K562 (cell line): ENCODE results near the gene CD300C. TPM values are rescaled to one million over a fixed set of nuclear protein-coding genes. Genes with fewer than 3 reads are reported as not detected.
A peak's percentile ranks its signal among the peaks of the same experiment; 100 is the strongest.

Source experiments
- ATAC-seq: fragments of 200-7000 bp; cut with Tn5 transposase; 3 replicates; pipeline ENCODE4 v1.9.1; 2020; ENCODE audit warnings: moderate library complexity
- BruUV-seq: library from RNA; stranded (reverse); fragments of 400-500 nt; replicated peaks from 2 replicates; lab custom pipeline; 2021; lab: Mats Ljungman, UMichigan
- CTCF ChIA-PET: fragments of 300-600 bp; formaldehyde crosslinking; extraction: SDS; loops from one replicate; lab custom pipeline; 2021; ENCODE audit warnings: low intra/inter-chr PET ratio; lab: Yijun Ruan, JAX
- POLR2A ChIA-PET: fragments of 300-600, 350-650 bp; sonication (Branson Sonifier 250); formaldehyde crosslinking; extraction: SDS; loops from one replicate; lab custom pipeline; 2021; ENCODE audit warnings: antibody characterized with exemption, inconsistent platforms; lab: Yijun Ruan, JAX
- DNase-seq, 4 experiments: peaks; one replicate each; pipeline versions ENCODE4 v3.0.0 to v3.0.0-alpha.2; 2011 to 2018; ENCODE audit warnings: low spot score in 3 of 4, mixed read lengths in 3 of 4; ENCODE audit errors: extremely low read depth in 1 of 4
- FAIRE-seq: peaks from 2 replicates; lab custom pipeline; 2011; peaks lifted over from hg19 to GRCh38; lab: Jason Lieb, UNC
- H2AFZ ChIP-seq: 2 replicates; pipeline ENCODE4 v1.6.0; 2011; ENCODE audit warnings: low read depth, low read length, control low read depth, inconsistent platforms
- H3K27ac ChIP-seq: fragments of 200-600 bp; 3 replicates; pipeline ENCODE4 v1.8.0; 2011; ENCODE audit warnings: low read depth, mild to moderate bottlenecking, control low read depth, inconsistent platforms, low read length, moderate library complexity, mixed read lengths; ENCODE audit errors: extremely low read depth
- H3K27me3 ChIP-seq, 2 experiments: fragments of 300-600 bp in 1 of 2; 2 replicates in 1 of 2; 3 replicates in 1 of 2; pipeline versions ENCODE4 v1.6.0 to v1.8.0; 2011; ENCODE audit warnings: inconsistent platforms in 2 of 2, low read length in 2 of 2, mild to moderate bottlenecking in 1 of 2, mixed read lengths in 1 of 2, moderate library complexity in 1 of 2; ENCODE audit not compliant: control insufficient read depth in 2 of 2, insufficient read depth in 2 of 2
- H3K36me3 ChIP-seq: fragments of 300-600 bp; 3 replicates; pipeline ENCODE4 v1.8.0; 2011; ENCODE audit warnings: mild to moderate bottlenecking, low read length, inconsistent platforms; ENCODE audit not compliant: control insufficient read depth, insufficient read depth
- H3K4me1 ChIP-seq, 2 experiments: fragments of 200-600 bp in 1 of 2; replicated peaks in 1 of 2; 2 replicates in 1 of 2; 3 replicates in 1 of 2; pipeline versions ENCODE4 v1.5.1 to v1.8.0; 2011; ENCODE audit warnings: inconsistent platforms in 2 of 2, low read length in 2 of 2, mild to moderate bottlenecking in 1 of 2, mixed read lengths in 1 of 2, moderate library complexity in 1 of 2; ENCODE audit not compliant: control insufficient read depth in 2 of 2, insufficient read depth in 2 of 2
- H3K4me2 ChIP-seq: 2 replicates; pipeline ENCODE4 v1.6.1; 2011; ENCODE audit warnings: low read length, control low read depth, inconsistent platforms, mixed read lengths; ENCODE audit not compliant: insufficient read depth
- H3K4me3 ChIP-seq: fragments of 200-600 bp; sonication (generic), shearing (Covaris generic); 2 replicates; pipeline ENCODE4 v1.5.1; 2016; ENCODE audit warnings: control low read depth, inconsistent platforms
- H3K79me2 ChIP-seq: fragments of 200-600 bp; 3 replicates; pipeline ENCODE4 v1.8.0; 2011; ENCODE audit warnings: low read length, inconsistent platforms; ENCODE audit not compliant: control insufficient read depth, insufficient read depth
- H3K9ac ChIP-seq, 2 experiments: 2 replicates each; pipeline versions ENCODE4 v1.6.0 to v1.6.1; 2011; ENCODE audit warnings: low read depth in 2 of 2, low read length in 2 of 2, control low read depth in 1 of 2, inconsistent platforms in 1 of 2, mild to moderate bottlenecking in 1 of 2, mixed read lengths in 1 of 2; ENCODE audit not compliant: insufficient read depth in 1 of 2
- H3K9me1 ChIP-seq: one replicate; pipeline ENCODE4 v1.6.0; 2011; ENCODE audit warnings: inconsistent platforms, mild to moderate bottlenecking, low read length, moderate library complexity; ENCODE audit not compliant: control insufficient read depth, insufficient read depth
- H3K9me3 ChIP-seq: replicated peaks from 2 replicates; pipeline ENCODE4 v1.5.1; 2011; ENCODE audit warnings: low read depth, low read length, inconsistent platforms; ENCODE audit not compliant: control insufficient read depth, insufficient read depth
- H4K20me1 ChIP-seq: replicated peaks from 2 replicates; pipeline ENCODE4 v1.6.1; 2011; ENCODE audit warnings: low read length, inconsistent platforms, mixed read lengths; ENCODE audit not compliant: control insufficient read depth, insufficient read depth
- CHD4 ChIP-seq: fragments of 200-600 bp; sonication (generic); IDR thresholded peaks from 3 replicates; pipeline ENCODE4 v1.6.1; 2012; ENCODE audit warnings: low read depth, mild to moderate bottlenecking, mixed read lengths, low read length, inconsistent platforms; ENCODE audit not compliant: insufficient read depth, insufficient replicate concordance, poor library complexity, severe bottlenecking
- FIP1L1 ChIP-seq: fragments of 200-400 bp; formaldehyde crosslinking; IDR thresholded peaks from 2 replicates; pipeline ENCODE4 v1.6.1; 2018; ENCODE audit warnings: mild to moderate bottlenecking, low read depth, low read length; ENCODE audit not compliant: poor library complexity, severe bottlenecking
- ILF3 ChIP-seq: fragments of 450-650 bp; IDR thresholded peaks from 2 replicates; pipeline ENCODE4 v1.6.1; 2018; ENCODE audit warnings: antibody characterized with exemption, mild to moderate bottlenecking, moderate library complexity, borderline replicate concordance
- KDM2B ChIP-seq: fragments of 250-450 bp; sonication (Bioruptor Pico); IDR thresholded peaks from 2 replicates; pipeline ENCODE4 v1.8.0; 2021; ENCODE audit warnings: mild to moderate bottlenecking, moderate library complexity
- NRF1 ChIP-seq, 2 experiments: fragments of 450-650 bp; IDR thresholded peaks in 1 of 2; conservative IDR thresholded peaks in 1 of 2; 2 replicates each; pipeline ENCODE4 v1.6.1; 2014; ENCODE audit warnings: mild to moderate bottlenecking in 2 of 2
- POLR2AphosphoS5 ChIP-seq: IDR thresholded peaks from 2 replicates; pipeline ENCODE4 v1.6.1; 2011; ENCODE audit warnings: mild to moderate bottlenecking, low read depth, low read length, moderate library complexity; ENCODE audit not compliant: control insufficient read depth, insufficient read depth
- POU5F1 ChIP-seq: fragments of 150-350 bp; IDR thresholded peaks from 2 replicates; pipeline ENCODE4 v1.6.1; 2014; ENCODE audit warnings: borderline replicate concordance, low read length, low read depth, mild to moderate bottlenecking; ENCODE audit not compliant: partially characterized antibody
- RAD21 ChIP-seq, 2 experiments: fragments of 250-450 bp in 1 of 2; fragments of 450-650 bp in 1 of 2; sonication (Bioruptor Pico) in 1 of 2; formaldehyde crosslinking in 1 of 2; IDR thresholded peaks in 1 of 2; conservative IDR thresholded peaks in 1 of 2; 2 replicates each; pipeline versions ENCODE4 v1.4.0 to v1.8.0; 2020 to 2022; ENCODE audit warnings: mild to moderate bottlenecking in 2 of 2, moderate library complexity in 1 of 2
- RBBP5 ChIP-seq: fragments of 200-600 bp; sonication (generic); IDR thresholded peaks from 2 replicates; pipeline ENCODE4 v1.6.1; 2012; ENCODE audit warnings: borderline replicate concordance, mild to moderate bottlenecking, low read length, control low read depth, inconsistent platforms; ENCODE audit not compliant: insufficient read depth, poor library complexity, severe bottlenecking
- RHOXF2B ChIP-seq: fragments of 250-450 bp; sonication (Bioruptor Pico); conservative IDR thresholded peaks from 2 replicates; pipeline ENCODE4 v1.5.1; 2021
- SRSF3 ChIP-seq: fragments of 200-400 bp; formaldehyde crosslinking; IDR thresholded peaks from 2 replicates; pipeline ENCODE4 v1.6.1; 2016; ENCODE audit warnings: mild to moderate bottlenecking, low read length, moderate library complexity; ENCODE audit not compliant: insufficient read depth
- TOE1 ChIP-seq, 2 experiments: fragments of 450-650 bp in 1 of 2; sonication (generic) in 1 of 2; formaldehyde crosslinking in 1 of 2; IDR thresholded peaks; 2 replicates each; pipeline versions ENCODE4 v1.7.1 to v1.8.0; 2016 to 2022; ENCODE audit warnings: borderline replicate concordance in 2 of 2, mild to moderate bottlenecking in 2 of 2, antibody characterized with exemption in 1 of 2, inconsistent platforms in 1 of 2, low read depth in 1 of 2, missing genetic modification reagents in 1 of 2, moderate library complexity in 1 of 2
- ZNF696 ChIP-seq: fragments of 250-450 bp; sonication (Bioruptor Pico); conservative IDR thresholded peaks from 2 replicates; pipeline ENCODE4 v1.4.0; 2020; ENCODE audit warnings: mild to moderate bottlenecking, moderate library complexity
- ZNF778 ChIP-seq: fragments of 450-650 bp; formaldehyde crosslinking; IDR thresholded peaks from 2 replicates; pipeline ENCODE4 v1.4.0; 2020; ENCODE audit warnings: mild to moderate bottlenecking, moderate library complexity
- WGBS: fragments of 100-300 bp; shearing (Covaris generic); methylation state at CpG from one replicate; pipeline ENCODE4 v1.1.6; 2016; ENCODE audit warnings: low coverage, mixed read lengths; ENCODE audit not compliant: insufficient coverage; ENCODE audit errors: missing lambda C conversion rate; 5-methylcytosine and 5-hydroxymethylcytosine counted together
- in situ Hi-C: fragments of 300-500 bp; cut with MboI; formaldehyde crosslinking; loops from 4 replicates; pipeline ENCODE4 v1.15.0; 2018; ENCODE audit warnings: inconsistent platforms, mixed read lengths
- intact Hi-C: fragments of 100-400 bp; cut with micrococcal nuclease; formaldehyde crosslinking; loops from 2 replicates; pipeline ENCODE4 v1.14.2; 2022
- polyA plus RNA-seq, 8 experiments: library from polyadenylated mRNA; depleted of rRNA in 4 of 8; stranded (reverse) in 5 of 8; unstranded in 3 of 8; fragments of >200 nt; fragmentation: Nextera tagmentation in 2 of 8; fragmentation: Illumina TruSeq in 1 of 8; extraction: Ambion mirVana in 2 of 8; extraction: Trizol in 1 of 8; gene quantifications; 2 replicates each; pipeline versions ENCODE4 v1.2.1 to v1.2.3, GENCODE V29; 2011 to 2014; ENCODE audit warnings: inconsistent platforms in 1 of 8, missing spikeins in 1 of 8
- total RNA-seq, 7 experiments: library from RNA; depleted of rRNA in 6 of 7; stranded (reverse); fragments of >200 nt in 6 of 7; fragmentation: Illumina TruSeq in 2 of 7; extraction: Trizol in 2 of 7; gene quantifications; 2 replicates each; pipeline versions ENCODE4 v1.2.1 to v1.2.3, GENCODE V29; 2011 to 2021; ENCODE audit warnings: low replicate concordance in 1 of 7
- TF ChIP-seq, protein P1 (sequence below): fragments of 250-450 bp; sonication (Bioruptor Pico); IDR thresholded peaks from 2 replicates; pipeline ENCODE4 v1.4.0; 2020
- TF ChIP-seq, protein P2 (sequence below): sonication (generic); formaldehyde crosslinking; IDR thresholded peaks from 2 replicates; pipeline ENCODE4 v1.8.0; 2022; ENCODE audit warnings: mild to moderate bottlenecking, missing genetic modification reagents
- TF ChIP-seq, protein P3 (sequence below): IDR thresholded peaks from 2 replicates; pipeline ENCODE4 v1.6.1; 2011; ENCODE audit warnings: borderline replicate concordance, low read depth, mild to moderate bottlenecking, moderate library complexity, low read length; ENCODE audit not compliant: insufficient read depth, poor library complexity, severe bottlenecking

The CD300C gene
- total and polyA plus RNA-seq, 9 of the 15 experiments (the other 6 are each of a cell fraction or from before 2014, with no cell fraction given) = 0.04 to 0.16 (median 0.07) TPM; not detected in 6

DNA sequence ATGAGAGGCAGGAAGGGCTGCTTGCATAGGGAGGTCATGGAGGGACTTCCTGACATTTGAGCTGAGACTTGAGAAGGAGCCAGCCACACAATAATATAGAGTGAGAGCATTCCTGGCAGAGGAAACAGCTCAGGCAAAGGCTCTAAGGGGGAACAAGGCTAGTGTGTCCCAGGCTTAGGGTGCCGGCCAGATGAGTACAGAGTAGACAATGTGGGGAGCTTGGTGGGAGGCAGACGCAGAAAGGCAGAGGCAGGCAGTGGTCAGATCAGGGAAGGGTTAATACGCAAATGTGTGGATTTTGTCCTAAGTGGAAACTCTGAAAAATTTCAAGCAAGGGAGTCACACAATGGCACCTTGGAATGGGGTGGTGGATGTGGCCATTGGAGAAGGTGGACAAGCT lies 45.9 kb downstream of the CD300C start:
- Histone ChIP-seq H3K9me1 (no peaks in the 10 kb centered on the region), H3K4me1 (no peaks in the 10 kb centered on the region), H4K20me1 (no peaks in the 10 kb centered on the region), H3K27ac (no peak overlapping the region), H3K4me2 (no peak overlapping the region), H3K27me3 (peaks cover 0 to 22% of the 10 kb centered on the region in 2 experiments; a peak in 3 of 5 replicates), H3K9me3 (no peaks in the 10 kb centered on the region), H2AFZ (no peak overlapping the region), H3K79me2 (no peaks in the 10 kb centered on the region), H3K36me3 (no peaks in the 10 kb centered on the region), H3K9ac (no peak overlapping the region), H3K4me3 (no peak overlapping the region)
- WGBS = 3% methylated on average over 3 of the region's 3 CpGs
- CTCF ChIA-PET = no interaction called here
- FAIRE-seq (no peak), DNase-seq (peak in 1 of 4 experiments; percentile 1), ATAC-seq (no peak)
- BruUV-seq = no TSS peak
- intact Hi-C loops = no loop called here
- in situ Hi-C loops = no loop called here
- POLR2A ChIA-PET = interaction anchor here (0.6 kb wide), 1 partner anchor 132 kb away, joined by 5 read pairs; no protein-coding TSS in a partner anchor
- TF ChIP-seq, protein P1, sequence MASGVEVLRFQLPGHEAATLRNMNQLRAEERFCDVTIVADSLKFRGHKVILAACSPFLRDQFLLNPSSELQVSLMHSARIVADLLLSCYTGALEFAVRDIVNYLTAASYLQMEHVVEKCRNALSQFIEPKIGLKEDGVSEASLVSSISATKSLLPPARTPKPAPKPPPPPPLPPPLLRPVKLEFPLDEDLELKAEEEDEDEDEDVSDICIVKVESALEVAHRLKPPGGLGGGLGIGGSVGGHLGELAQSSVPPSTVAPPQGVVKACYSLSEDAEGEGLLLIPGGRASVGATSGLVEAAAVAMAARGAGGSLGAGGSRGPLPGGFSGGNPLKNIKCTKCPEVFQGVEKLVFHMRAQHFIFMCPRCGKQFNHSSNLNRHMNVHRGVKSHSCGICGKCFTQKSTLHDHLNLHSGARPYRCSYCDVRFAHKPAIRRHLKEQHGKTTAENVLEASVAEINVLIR (CRISPR knock-in tag) = no peak
- TF ChIP-seq CHD4 (no peak), RAD21 (CRISPR knock-in tag; conservative IDR thresholded peaks at IDR 0.05 in 1 of 2, IDR thresholded peaks at IDR 0.05 in 1 of 2) (no peak), POLR2AphosphoS5 (no peak), RHOXF2B (CRISPR knock-in tag) (no peak), FIP1L1 (no peak), SRSF3 (no peak), NRF1 (conservative IDR thresholded peaks at IDR 0.05 in 1 of 2, IDR thresholded peaks at IDR 0.05 in 1 of 2) (no peak), TOE1 (IDR thresholded peaks at IDR 0.05; ENCODE audit: borderline replicate concordance) (no peak), TOE1 (CRISPR knock-in tag; IDR thresholded peaks at IDR 0.05; ENCODE audit: borderline replicate concordance, low read depth) (no peak), ILF3 (no peak), POU5F1 (no peak), KDM2B (no peak), RBBP5 (no peak), ZNF778 (CRISPR knock-in tag) (no peak), ZNF696 (CRISPR knock-in tag) (no peak)
- TF ChIP-seq, protein P2, sequence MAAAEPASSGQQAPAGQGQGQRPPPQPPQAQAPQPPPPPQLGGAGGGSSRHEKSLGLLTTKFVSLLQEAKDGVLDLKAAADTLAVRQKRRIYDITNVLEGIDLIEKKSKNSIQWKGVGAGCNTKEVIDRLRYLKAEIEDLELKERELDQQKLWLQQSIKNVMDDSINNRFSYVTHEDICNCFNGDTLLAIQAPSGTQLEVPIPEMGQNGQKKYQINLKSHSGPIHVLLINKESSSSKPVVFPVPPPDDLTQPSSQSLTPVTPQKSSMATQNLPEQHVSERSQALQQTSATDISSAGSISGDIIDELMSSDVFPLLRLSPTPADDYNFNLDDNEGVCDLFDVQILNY (CRISPR knock-in tag) = no peak
- TF ChIP-seq, protein P3, sequence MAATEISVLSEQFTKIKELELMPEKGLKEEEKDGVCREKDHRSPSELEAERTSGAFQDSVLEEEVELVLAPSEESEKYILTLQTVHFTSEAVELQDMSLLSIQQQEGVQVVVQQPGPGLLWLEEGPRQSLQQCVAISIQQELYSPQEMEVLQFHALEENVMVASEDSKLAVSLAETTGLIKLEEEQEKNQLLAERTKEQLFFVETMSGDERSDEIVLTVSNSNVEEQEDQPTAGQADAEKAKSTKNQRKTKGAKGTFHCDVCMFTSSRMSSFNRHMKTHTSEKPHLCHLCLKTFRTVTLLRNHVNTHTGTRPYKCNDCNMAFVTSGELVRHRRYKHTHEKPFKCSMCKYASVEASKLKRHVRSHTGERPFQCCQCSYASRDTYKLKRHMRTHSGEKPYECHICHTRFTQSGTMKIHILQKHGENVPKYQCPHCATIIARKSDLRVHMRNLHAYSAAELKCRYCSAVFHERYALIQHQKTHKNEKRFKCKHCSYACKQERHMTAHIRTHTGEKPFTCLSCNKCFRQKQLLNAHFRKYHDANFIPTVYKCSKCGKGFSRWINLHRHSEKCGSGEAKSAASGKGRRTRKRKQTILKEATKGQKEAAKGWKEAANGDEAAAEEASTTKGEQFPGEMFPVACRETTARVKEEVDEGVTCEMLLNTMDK = no peak
